CD4-positive, alpha-beta T cell (primary cell): ENCODE measurements around the gene GPA33. TPM values are rescaled to one million over a fixed set of nuclear protein-coding genes. Genes with fewer than 3 reads are reported as not detected.

Source experiments
- ATAC-seq: fragments of 200-7000 bp; cut with Tn5 transposase; one replicate; pipeline ENCODE4 v1.10.0; 2022; ENCODE audit warnings: mild to moderate bottlenecking; ENCODE audit not compliant: poor library complexity
- CTCF ChIA-PET: fragments of 350-600 bp; sonication (Branson Sonifier 250); formaldehyde crosslinking; loops from one replicate; lab custom pipeline; 2021; ENCODE audit warnings: antibody characterized with exemption, inconsistent platforms; lab: Charles Lee
- POLR2A ChIA-PET: fragments of 350-600 bp; sonication (Branson Sonifier 250); formaldehyde crosslinking; loops from one replicate; lab custom pipeline; 2021; ENCODE audit warnings: antibody characterized with exemption, inconsistent platforms; lab: Charles Lee
- DNase-seq, 14 experiments: peaks; one replicate each; pipeline ENCODE4 v3.0.0-alpha.2; 2013 to 2020; ENCODE audit warnings: mixed read lengths in 2 of 14
- H3K27ac ChIP-seq, 2 donors: one replicate each; pipeline versions ENCODE4 v1.5.1 to v1.7.0; 2013; ENCODE audit warnings: low read length in 2 of 2, low read depth in 1 of 2, mild to moderate bottlenecking in 1 of 2
- H3K27me3 ChIP-seq, 2 experiments: 1 replicate in 1 of 2; 2 replicates in 1 of 2; pipeline versions ENCODE4 v1.6.1 to v1.7.0; 2013; ENCODE audit warnings: low read length in 2 of 2, control low read depth in 1 of 2, mild to moderate bottlenecking in 1 of 2, moderate library complexity in 1 of 2; ENCODE audit not compliant: insufficient read depth in 2 of 2, control insufficient read depth in 1 of 2
- H3K36me3 ChIP-seq: one replicate; pipeline ENCODE4 v1.6.1; 2013; ENCODE audit warnings: low read length, control low read depth; ENCODE audit not compliant: insufficient read depth
- H3K4me1 ChIP-seq: one replicate; pipeline ENCODE4 v1.6.1; 2013; ENCODE audit warnings: low read length, control low read depth; ENCODE audit not compliant: insufficient read depth
- H3K4me3 ChIP-seq: one replicate; pipeline ENCODE4 v1.5.1; 2013; ENCODE audit warnings: mild to moderate bottlenecking, low read length, moderate library complexity
- H3K9me3 ChIP-seq, 2 experiments: 1 replicate in 1 of 2; 2 replicates in 1 of 2; pipeline versions ENCODE4 v1.6.1 to v1.7.0; 2013; ENCODE audit warnings: low read length in 2 of 2, mild to moderate bottlenecking in 2 of 2, control low read depth in 1 of 2, moderate library complexity in 1 of 2; ENCODE audit not compliant: control insufficient read depth in 1 of 2, insufficient read depth in 1 of 2
- H3K27ac Mint-ChIP-seq: one replicate; pipeline ENCODE4 v1.8.0; 2020; ENCODE audit warnings: mixed read lengths
- H3K27me3 Mint-ChIP-seq: one replicate; pipeline ENCODE4 v1.8.0; 2021; ENCODE audit warnings: mixed read lengths
- H3K36me3 Mint-ChIP-seq: one replicate; pipeline ENCODE4 v1.8.0; 2021; ENCODE audit warnings: low read depth, mixed read lengths
- H3K4me1 Mint-ChIP-seq: one replicate; pipeline ENCODE4 v1.8.0; 2021; ENCODE audit warnings: low read depth, mixed read lengths
- H3K4me3 Mint-ChIP-seq: one replicate; pipeline ENCODE4 v1.8.0; 2020; ENCODE audit warnings: mild to moderate bottlenecking, mixed read lengths
- H3K9me3 Mint-ChIP-seq: one replicate; pipeline ENCODE4 v1.8.0; 2020; ENCODE audit warnings: mixed read lengths
- intact Hi-C, 2 experiments: fragments of 100-400 bp; cut with DNase I in 1 of 2; cut with micrococcal nuclease in 1 of 2; formaldehyde crosslinking; loops; one replicate each; pipeline versions ENCODE4 v1.15.1 to v1.9.0; 2023 to 2025; cut with DNase I, micrococcal nuclease
- total RNA-seq, 174 experiments: library from RNA in 2 of 174; stranded (reverse) in 2 of 174; gene quantifications; one replicate each; pipeline ENCODE4 v1.2.3 and lab custom pipeline; 2021 to 2026
- TF ChIP-seq, protein P1 (sequence below): fragments of 200-600 bp; IDR thresholded peaks from one replicate; pipeline ENCODE4 v1.8.0; 2022; ENCODE audit warnings: antibody characterized with exemption, mild to moderate bottlenecking

Gene GPA33
- total RNA-seq, 2 experiments from 2014 or later: 4.8 to 5.0 TPM

DNA sequence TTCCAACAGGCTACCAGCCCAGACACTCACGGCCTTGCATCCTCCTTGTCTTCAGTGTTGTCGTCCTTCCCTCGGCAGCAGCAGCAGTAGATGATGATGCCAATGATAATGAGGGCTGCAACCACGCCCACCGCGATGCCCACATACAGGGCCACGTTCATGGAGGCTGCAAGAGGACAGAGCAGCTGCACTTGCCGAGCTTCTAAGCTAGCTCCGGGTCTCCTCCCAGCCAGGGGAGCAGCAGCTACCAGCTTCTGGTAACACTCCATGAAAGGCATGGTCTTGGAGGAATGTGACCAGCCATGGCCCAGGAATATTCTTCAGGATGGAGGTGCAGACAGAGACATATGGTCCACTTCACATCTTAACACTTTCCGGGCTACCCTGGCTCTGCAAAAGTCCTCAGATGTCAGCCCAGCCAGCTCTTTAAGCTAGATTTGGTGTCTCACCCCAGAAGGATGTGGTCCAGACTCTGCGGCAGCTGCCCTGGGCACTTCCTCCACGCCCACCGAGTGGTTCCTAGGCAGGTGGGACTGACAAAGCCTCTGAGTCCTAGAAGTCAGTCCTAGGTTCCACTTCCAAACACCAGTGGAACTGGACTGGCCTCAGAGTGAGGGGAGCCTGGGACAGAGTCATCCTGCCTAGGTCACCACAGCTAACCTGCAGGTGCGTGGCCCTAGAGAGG is 35.1 kb downstream of the GPA33 start:
- TF ChIP-seq, protein P1, sequence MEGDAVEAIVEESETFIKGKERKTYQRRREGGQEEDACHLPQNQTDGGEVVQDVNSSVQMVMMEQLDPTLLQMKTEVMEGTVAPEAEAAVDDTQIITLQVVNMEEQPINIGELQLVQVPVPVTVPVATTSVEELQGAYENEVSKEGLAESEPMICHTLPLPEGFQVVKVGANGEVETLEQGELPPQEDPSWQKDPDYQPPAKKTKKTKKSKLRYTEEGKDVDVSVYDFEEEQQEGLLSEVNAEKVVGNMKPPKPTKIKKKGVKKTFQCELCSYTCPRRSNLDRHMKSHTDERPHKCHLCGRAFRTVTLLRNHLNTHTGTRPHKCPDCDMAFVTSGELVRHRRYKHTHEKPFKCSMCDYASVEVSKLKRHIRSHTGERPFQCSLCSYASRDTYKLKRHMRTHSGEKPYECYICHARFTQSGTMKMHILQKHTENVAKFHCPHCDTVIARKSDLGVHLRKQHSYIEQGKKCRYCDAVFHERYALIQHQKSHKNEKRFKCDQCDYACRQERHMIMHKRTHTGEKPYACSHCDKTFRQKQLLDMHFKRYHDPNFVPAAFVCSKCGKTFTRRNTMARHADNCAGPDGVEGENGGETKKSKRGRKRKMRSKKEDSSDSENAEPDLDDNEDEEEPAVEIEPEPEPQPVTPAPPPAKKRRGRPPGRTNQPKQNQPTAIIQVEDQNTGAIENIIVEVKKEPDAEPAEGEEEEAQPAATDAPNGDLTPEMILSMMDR: no peak
- intact Hi-C loops: loop anchor here (5.0 to 10.0 kb wide), 3 partner anchors 78 to 1128 kb away; partner anchors contain the start of gene ILDR2 (in 2 of the 2)
- peaks cover 4% of the 10 kb centered on the region for H3K4me1 ChIP-seq
- ATAC-seq: no peak
- ChIA-PET POLR2A (interaction anchor here (1.3 kb wide), 1 partner anchor 145 kb away, joined by 3 read pairs; no protein-coding TSS in a partner anchor), CTCF (interaction anchor here (1.2 kb wide), 1 partner anchor 145 kb away, joined by 6 read pairs; no protein-coding TSS in a partner anchor)
- H3K27me3 Mint-ChIP-seq: no peaks in the 10 kb centered on the region
- H3K36me3 ChIP-seq: peaks cover 16% of the 10 kb centered on the region
- H3K9me3 Mint-ChIP-seq: no peaks in the 10 kb centered on the region
- H3K27me3 ChIP-seq: no peaks in the 10 kb centered on the region
- H3K4me1 Mint-ChIP-seq: peaks cover 9% of the 10 kb centered on the region
- H3K4me3 ChIP-seq: no peak overlapping the region
- H3K4me3 Mint-ChIP-seq: no peak overlapping the region
- no peak overlapping the region for H3K27ac ChIP-seq
- H3K36me3 Mint-ChIP-seq: peaks cover 30% of the 10 kb centered on the region
- no peaks in the 10 kb centered on the region for H3K9me3 ChIP-seq
- H3K27ac Mint-ChIP-seq: no peak overlapping the region
- DNase-seq: no peak

DNA sequence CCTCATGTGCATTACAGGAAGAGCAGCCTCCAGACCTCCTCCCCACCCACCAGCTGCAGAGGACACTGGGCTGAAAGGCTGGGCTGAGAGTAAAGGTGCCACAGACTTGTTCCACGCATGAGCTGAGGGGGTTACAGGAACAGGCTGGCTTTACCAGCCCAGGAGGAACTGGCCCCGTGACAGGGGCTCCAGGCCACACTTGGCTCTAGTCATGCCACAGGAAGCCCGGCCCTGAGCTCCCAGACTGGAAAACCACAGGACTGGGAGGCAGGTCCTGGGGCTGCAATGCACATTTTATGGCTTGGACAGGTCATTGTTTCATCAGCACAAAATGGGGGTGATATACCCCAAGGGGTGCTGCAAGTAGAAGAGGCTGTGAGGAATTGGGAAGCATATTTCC is 35.6 kb downstream of the GPA33 start:
- ChIA-PET CTCF (interaction anchor here (1.6 kb wide), 1 partner anchor 144 kb away, joined by 6 read pairs; no protein-coding TSS in a partner anchor), POLR2A (interaction anchor here (1.3 kb wide), 1 partner anchor 144 kb away, joined by 3 read pairs; no protein-coding TSS in a partner anchor)
- H3K36me3 Mint-ChIP-seq: peaks cover 36% of the 10 kb centered on the region
- intact Hi-C loops: loop anchor here in 1 of 2 experiments (10.0 kb wide), 1 partner anchor 80 kb away; the partner anchor contains the start of gene ILDR2
- no peaks in the 10 kb centered on the region for H3K27me3 Mint-ChIP-seq
- Histone ChIP-seq H3K27ac (no peak overlapping the region), H3K4me3 (no peak overlapping the region), H3K9me3 (no peaks in the 10 kb centered on the region), H3K36me3 (peaks cover 16% of the 10 kb centered on the region), H3K4me1 (peaks cover 4% of the 10 kb centered on the region), H3K27me3 (no peaks in the 10 kb centered on the region)
- no peak overlapping the region for H3K27ac Mint-ChIP-seq
- H3K4me1 Mint-ChIP-seq: peaks cover 6% of the 10 kb centered on the region
- no peaks in the 10 kb centered on the region for H3K9me3 Mint-ChIP-seq
- TF ChIP-seq, protein P1: no peak
- ATAC-seq (no peak), DNase-seq (no peak)
- H3K4me3 Mint-ChIP-seq: no peak overlapping the region

DNA sequence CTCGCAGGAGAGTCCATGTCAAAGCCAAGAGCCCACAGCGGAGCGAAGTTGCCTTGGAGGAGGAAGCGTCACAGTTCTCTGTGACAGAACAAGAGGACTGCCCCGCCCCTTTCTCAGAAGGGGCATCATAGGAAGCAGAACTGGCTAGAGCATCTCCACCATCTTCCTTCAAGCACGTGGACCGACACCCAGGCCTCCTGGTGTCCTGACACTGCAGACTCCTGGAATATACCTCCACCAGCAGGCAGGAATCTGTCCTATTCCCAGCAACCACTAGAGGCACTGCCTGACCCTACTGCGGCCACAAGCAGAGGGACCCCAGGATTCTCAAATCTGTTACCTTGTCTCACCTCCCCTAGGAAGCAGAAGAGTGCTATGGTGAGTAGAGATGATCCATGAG is 37.8 kb downstream of the GPA33 start:
- Mint-ChIP-seq H3K4me3 (no peak overlapping the region), H3K27ac (no peak overlapping the region), H3K27me3 (no peaks in the 10 kb centered on the region), H3K36me3 (peaks cover 42% of the 10 kb centered on the region), H3K9me3 (no peaks in the 10 kb centered on the region), H3K4me1 (no peaks in the 10 kb centered on the region)
- intact Hi-C loops: loop anchor here in 1 of 2 experiments (10.0 kb wide), 1 partner anchor 78 kb away; the partner anchor contains the start of gene ILDR2
- ChIA-PET CTCF (no interaction called here), POLR2A (no interaction called here)
- TF ChIP-seq, protein P1: no peak
- no peaks in the 10 kb centered on the region for H3K4me1 ChIP-seq
- no peaks in the 10 kb centered on the region for H3K9me3 ChIP-seq
- no peak for ATAC-seq
- no peak overlapping the region for H3K27ac ChIP-seq
- DNase-seq: no peak
- H3K4me3 ChIP-seq: no peak overlapping the region
- H3K36me3 ChIP-seq: peaks cover 16% of the 10 kb centered on the region
- H3K27me3 ChIP-seq: no peaks in the 10 kb centered on the region
